ENCODE measurements around the gene SCD5.

GRCh38 chr4:82728301-82728700 is 70.3 kb downstream of the SCD5 start:
- TF ChIP-seq, protein P1, sequence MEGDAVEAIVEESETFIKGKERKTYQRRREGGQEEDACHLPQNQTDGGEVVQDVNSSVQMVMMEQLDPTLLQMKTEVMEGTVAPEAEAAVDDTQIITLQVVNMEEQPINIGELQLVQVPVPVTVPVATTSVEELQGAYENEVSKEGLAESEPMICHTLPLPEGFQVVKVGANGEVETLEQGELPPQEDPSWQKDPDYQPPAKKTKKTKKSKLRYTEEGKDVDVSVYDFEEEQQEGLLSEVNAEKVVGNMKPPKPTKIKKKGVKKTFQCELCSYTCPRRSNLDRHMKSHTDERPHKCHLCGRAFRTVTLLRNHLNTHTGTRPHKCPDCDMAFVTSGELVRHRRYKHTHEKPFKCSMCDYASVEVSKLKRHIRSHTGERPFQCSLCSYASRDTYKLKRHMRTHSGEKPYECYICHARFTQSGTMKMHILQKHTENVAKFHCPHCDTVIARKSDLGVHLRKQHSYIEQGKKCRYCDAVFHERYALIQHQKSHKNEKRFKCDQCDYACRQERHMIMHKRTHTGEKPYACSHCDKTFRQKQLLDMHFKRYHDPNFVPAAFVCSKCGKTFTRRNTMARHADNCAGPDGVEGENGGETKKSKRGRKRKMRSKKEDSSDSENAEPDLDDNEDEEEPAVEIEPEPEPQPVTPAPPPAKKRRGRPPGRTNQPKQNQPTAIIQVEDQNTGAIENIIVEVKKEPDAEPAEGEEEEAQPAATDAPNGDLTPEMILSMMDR (IDR thresholded peaks at IDR 0.05) = no peak
- TF ChIP-seq POLR2A (IDR thresholded peaks at IDR 0.05) = no peak

Data from Peyer's patch (tissue), 4 donors.